Upper lobe of right lung (tissue), 1 donor: ENCODE results near the gene SYNE3. TPM values are rescaled to one million over a fixed set of nuclear protein-coding genes. Genes with fewer than 3 reads are reported as not detected.

ENCODE experiments used
- ATAC-seq: fragments of 200-7000 bp; cut with Tn5 transposase; one replicate; pipeline ENCODE4 v1.9.1; 2020; ENCODE audit warnings: mild to moderate bottlenecking, moderate library complexity
- DNase-seq: peaks from one replicate; pipeline ENCODE4 v3.0.0-alpha.2; 2020
- H3K27ac ChIP-seq: fragments of 200-600 bp; one replicate; pipeline ENCODE4 v1.8.0; 2022
- H3K27me3 ChIP-seq: fragments of 200-600 bp; one replicate; pipeline ENCODE4 v1.8.0; 2022; ENCODE audit warnings: mild to moderate bottlenecking
- H3K36me3 ChIP-seq: fragments of 200-600 bp; one replicate; pipeline ENCODE4 v1.8.0; 2022
- H3K4me1 ChIP-seq: fragments of 200-600 bp; one replicate; pipeline ENCODE4 v1.8.0; 2022
- H3K4me3 ChIP-seq: fragments of 200-600 bp; one replicate; pipeline ENCODE4 v1.8.0; 2022; ENCODE audit warnings: mild to moderate bottlenecking
- H3K9me3 ChIP-seq: fragments of 200-600 bp; one replicate; pipeline ENCODE4 v1.8.0; 2022
- intact Hi-C: fragments of 100-400 bp; cut with DNase I; formaldehyde crosslinking; loops from one replicate; pipeline ENCODE4 v1.11.0; 2022
- total RNA-seq: library from RNA; stranded (reverse); fragmentation: NEBNext Ultra II Directional; extraction: Animal tissue kit (Norgen Biotek cat#: 25700); gene quantifications from one replicate; pipeline ENCODE4 v1.2.1, GENCODE V29; 2021
- TF ChIP-seq, protein P1 (sequence below): fragments of 200-600 bp; IDR thresholded peaks from one replicate; pipeline ENCODE4 v1.8.0; 2022; ENCODE audit warnings: antibody characterized with exemption
- donor health status: DM: no; HTN: yes; CAD: no; lungs with severe emphysema.

Gene SYNE3
- total RNA-seq, 1 donor from 2014 or later = 19.3 TPM

DNA sequence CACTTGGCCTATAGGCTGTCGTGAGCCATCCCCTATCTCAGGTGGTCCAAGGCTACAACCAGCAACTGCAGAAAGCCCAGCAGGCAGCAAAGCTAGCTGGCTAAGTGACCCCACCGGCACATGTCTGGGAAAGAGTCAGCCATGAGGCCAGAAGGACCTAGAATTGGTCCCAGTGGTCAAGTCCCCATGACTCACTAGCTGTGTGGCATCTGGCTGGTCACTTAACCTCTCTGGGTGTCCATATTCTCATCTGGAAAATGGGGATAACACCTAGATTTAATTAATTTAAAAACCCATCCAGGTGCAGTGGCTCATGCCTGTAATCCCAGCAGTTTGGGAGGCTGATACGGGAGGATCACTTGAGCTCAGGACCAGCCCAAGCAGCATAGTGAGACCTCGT, 37.6 kb downstream of the SYNE3 start:
- no peak overlapping the region for H3K27ac ChIP-seq
- intact Hi-C loops = no loop called here
- peaks cover 11% of the 10 kb centered on the region for H3K36me3 ChIP-seq
- no peak for ATAC-seq
- H3K4me1 ChIP-seq = peaks cover 10% of the 10 kb centered on the region
- TF ChIP-seq, protein P1, sequence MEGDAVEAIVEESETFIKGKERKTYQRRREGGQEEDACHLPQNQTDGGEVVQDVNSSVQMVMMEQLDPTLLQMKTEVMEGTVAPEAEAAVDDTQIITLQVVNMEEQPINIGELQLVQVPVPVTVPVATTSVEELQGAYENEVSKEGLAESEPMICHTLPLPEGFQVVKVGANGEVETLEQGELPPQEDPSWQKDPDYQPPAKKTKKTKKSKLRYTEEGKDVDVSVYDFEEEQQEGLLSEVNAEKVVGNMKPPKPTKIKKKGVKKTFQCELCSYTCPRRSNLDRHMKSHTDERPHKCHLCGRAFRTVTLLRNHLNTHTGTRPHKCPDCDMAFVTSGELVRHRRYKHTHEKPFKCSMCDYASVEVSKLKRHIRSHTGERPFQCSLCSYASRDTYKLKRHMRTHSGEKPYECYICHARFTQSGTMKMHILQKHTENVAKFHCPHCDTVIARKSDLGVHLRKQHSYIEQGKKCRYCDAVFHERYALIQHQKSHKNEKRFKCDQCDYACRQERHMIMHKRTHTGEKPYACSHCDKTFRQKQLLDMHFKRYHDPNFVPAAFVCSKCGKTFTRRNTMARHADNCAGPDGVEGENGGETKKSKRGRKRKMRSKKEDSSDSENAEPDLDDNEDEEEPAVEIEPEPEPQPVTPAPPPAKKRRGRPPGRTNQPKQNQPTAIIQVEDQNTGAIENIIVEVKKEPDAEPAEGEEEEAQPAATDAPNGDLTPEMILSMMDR = no peak
- no peak overlapping the region for H3K4me3 ChIP-seq
- no peaks in the 10 kb centered on the region for H3K9me3 ChIP-seq
- no peaks in the 10 kb centered on the region for H3K27me3 ChIP-seq
- no peak for DNase-seq

DNA sequence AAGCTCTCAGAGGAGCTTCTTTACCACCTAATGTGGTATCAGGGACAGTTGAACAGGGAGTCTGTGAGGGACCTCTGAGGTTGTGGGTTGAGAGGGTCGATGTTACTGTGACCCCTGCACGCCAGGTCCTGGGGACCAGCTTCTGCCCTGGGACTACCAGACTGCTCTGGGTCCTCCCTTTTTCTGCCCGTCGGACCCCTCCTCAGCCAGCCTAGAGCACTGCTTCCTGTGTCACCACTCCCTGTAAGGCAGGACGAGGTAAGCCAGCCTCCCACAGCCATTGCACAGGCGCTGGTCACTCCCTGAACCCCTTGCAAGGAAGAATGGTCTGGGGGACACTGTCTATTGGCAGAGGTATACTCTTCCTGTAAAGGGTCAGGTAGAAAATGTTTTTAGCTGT, 38.1 kb downstream of the SYNE3 start:
- Histone ChIP-seq H3K4me1 (peaks cover 6% of the 10 kb centered on the region), H3K9me3 (no peaks in the 10 kb centered on the region), H3K27me3 (no peaks in the 10 kb centered on the region), H3K27ac (no peak overlapping the region), H3K36me3 (peaks cover 11% of the 10 kb centered on the region), H3K4me3 (no peak overlapping the region)
- ATAC-seq = no peak
- intact Hi-C loops = no loop called here
- no peak for DNase-seq
- TF ChIP-seq, protein P1 = no peak

DNA sequence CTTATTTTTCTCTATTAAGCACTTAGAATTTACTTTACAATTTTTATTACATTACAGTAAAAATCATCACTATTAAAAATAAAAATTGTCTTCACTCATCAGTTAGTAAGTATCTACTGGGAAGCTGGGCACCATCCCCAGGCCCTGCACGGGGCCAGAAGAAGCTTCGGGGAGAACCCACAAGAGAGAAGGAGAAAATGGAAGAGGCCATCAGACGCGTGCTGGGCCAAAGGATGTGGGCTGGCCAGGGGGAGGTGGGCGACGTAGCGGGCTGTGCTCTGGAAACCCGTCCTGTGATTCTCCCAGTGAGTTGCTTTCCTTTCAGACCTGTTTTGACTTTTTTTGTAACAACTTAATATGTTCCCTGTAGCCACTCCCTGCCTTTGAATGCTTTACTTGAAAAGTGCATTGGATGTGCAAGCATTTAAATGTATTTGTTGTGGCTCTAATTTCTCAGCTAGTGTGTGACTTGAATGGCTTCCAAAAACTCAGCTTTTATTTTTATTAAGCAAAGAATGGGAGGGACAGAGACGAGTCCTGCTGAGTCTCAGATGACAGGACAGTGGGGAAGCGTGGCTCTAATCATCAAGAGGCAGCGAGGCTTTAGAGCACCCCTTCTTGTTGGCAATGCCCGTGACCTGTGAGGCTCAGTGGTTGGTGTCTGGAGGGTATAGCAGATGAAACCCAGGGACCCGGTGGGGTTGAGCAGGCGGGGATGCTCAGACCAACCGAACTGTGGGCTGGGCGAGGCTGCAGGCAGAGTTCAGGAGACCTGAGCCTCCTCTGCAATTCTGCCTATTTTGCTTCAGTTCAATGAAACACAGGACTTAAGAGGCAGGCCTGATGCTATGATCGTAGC, 38.8 kb downstream of the SYNE3 start:
- TF ChIP-seq, protein P1 = no peak
- Histone ChIP-seq H3K4me3 (no peak overlapping the region), H3K4me1 (no peaks in the 10 kb centered on the region), H3K27ac (no peak overlapping the region), H3K9me3 (no peaks in the 10 kb centered on the region), H3K36me3 (peaks cover 11% of the 10 kb centered on the region), H3K27me3 (no peaks in the 10 kb centered on the region)
- ATAC-seq (no peak), DNase-seq (no peak)
- intact Hi-C loops = no loop called here

DNA sequence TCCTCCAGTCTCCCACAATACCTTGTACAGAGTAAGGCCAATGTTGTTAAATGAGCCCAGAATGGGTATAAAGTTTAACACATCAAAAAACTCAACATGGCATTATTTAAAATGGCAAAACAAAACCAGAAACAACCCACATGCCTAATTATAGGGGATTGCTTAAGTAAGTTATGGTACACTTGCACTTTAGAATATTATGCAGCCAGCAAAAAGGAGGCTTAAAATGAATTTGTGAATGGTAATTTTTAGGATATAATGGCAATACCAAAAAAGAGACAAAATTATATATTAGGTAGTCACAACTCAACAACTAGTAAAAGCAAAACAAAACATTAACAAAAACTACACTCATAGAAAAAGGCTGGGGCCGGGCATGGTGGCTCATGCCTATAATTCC, 39.7 kb downstream of the SYNE3 start:
- intact Hi-C loops = no loop called here
- H3K36me3 ChIP-seq = peaks cover 11% of the 10 kb centered on the region
- TF ChIP-seq, protein P1 = no peak
- no peak for ATAC-seq
- no peaks in the 10 kb centered on the region for H3K4me1 ChIP-seq
- DNase-seq = no peak
- H3K27ac ChIP-seq = no peak overlapping the region
- no peaks in the 10 kb centered on the region for H3K27me3 ChIP-seq
- H3K9me3 ChIP-seq = no peaks in the 10 kb centered on the region
- H3K4me3 ChIP-seq = no peak overlapping the region

DNA sequence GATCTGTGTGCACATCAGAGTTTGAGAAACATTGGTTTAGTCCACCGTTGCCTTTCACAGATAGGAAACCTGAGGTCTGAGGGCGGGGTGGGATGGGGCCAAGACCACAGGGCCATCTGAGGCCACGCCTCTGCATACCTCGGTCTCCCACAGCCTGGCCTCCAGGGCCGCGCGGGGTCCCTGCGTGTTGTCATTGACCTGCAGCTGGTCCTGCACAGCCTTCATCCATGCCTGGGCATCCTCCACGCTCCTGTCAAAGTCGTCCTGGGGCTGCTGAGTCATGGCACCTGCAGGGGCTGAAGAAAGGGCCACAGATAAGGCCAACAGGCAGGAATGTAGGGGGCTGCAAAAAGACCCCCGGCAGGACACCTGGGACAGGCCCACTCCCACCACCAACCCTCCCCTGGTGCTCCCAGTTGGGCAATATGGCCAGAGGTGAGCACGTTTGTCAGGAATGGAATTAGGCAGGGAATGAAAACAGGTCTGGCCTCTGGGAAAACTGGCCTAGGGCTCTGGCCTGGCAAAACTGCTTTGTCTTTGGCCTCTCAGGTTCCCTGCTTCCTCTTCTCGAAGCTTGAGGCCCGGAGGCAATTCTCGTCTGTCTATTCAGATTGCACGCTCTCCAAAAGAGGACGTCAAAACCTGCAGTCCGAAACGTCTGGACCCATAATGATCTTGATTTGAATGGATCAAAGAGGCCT, 40.8 kb downstream of the SYNE3 start:
- no peak overlapping the region for H3K4me3 ChIP-seq
- no peaks in the 10 kb centered on the region for H3K27me3 ChIP-seq
- intact Hi-C loops = no loop called here
- no peak overlapping the region for H3K27ac ChIP-seq
- no peaks in the 10 kb centered on the region for H3K4me1 ChIP-seq
- TF ChIP-seq, protein P1 = no peak
- DNase-seq = no peak
- no peaks in the 10 kb centered on the region for H3K9me3 ChIP-seq
- H3K36me3 ChIP-seq = peaks cover 11% of the 10 kb centered on the region
- ATAC-seq = no peak
